Measurements from ENCODE around the gene TSPEAR.

DNA sequence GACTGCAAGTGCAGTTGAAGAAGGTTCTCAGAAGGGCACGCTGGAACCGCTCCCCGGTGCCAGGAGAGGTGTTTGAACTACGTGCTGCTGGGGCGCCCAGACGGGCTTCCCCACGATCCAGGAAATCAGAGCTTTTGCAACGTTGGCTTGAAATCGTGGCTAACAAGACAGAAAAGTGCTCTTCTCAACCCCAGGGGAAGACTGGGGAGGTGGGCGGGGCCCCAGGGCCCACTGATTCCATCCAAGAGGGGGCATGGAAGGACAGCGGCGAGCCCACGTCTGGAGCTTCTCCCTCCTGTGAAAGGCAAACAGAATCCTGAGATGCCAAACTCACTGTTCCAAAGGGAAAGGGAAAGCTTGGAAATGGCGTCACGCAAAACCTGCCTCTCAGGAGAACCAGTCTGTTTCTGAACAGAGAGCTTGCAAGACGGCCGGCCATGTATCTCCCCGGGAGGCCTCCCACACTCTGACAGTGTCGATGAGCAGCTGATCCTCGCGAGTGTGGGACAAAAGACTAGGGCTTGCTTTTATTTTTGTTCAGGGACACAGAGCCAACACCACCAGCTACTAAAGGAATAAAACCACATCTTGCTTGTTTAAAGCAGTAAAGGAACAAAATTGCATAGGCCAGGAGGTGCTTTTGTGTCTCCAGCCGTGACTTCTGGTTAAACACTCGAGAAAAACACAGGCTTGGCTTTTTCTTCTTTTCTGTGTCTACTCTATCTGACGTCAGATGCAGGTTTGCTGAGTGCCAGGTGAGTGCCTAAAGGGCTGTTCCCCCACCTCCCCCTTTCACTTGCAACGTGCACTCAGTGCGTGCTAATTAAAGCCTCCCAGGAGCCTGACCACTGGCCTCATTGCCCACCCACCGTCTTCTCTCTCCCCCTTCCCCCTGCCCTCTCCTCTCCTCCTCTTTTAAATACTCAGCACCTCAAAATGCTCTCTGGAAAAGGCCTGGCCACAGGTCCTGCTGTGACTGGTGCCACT lies 214.5 kb downstream of the TSPEAR start:
- TF ChIP-seq ZNF431 (CRISPR knock-in tag; IDR thresholded peaks at IDR 0.05) (no peak), RB1 (IDR thresholded peaks at IDR 0.05; ENCODE audit: low read depth) (no peak), POLR2AphosphoS5 (IDR thresholded peaks at IDR 0.05; ENCODE audit: control insufficient read depth, insufficient read depth, low read depth, low read length) (no peak), YY1 (IDR thresholded peaks at IDR 0.05; ENCODE audit: borderline replicate concordance in 1 of 3, control insufficient read depth in 1 of 3, extremely low read depth in 1 of 3, insufficient read depth in 3 of 3, insufficient read length in 1 of 3, insufficient replicate concordance in 2 of 3, low read depth in 1 of 3, low read length in 2 of 3) (no peak), RAD21 (CRISPR knock-in tag; conservative IDR thresholded peaks at IDR 0.05 in 1 of 2, IDR thresholded peaks at IDR 0.05 in 1 of 2) (no peak), POLR3A (IDR thresholded peaks at IDR 0.05; ENCODE audit: borderline replicate concordance, extremely low read depth, insufficient read depth, insufficient read length) (no peak)
- TF ChIP-seq, protein P1, sequence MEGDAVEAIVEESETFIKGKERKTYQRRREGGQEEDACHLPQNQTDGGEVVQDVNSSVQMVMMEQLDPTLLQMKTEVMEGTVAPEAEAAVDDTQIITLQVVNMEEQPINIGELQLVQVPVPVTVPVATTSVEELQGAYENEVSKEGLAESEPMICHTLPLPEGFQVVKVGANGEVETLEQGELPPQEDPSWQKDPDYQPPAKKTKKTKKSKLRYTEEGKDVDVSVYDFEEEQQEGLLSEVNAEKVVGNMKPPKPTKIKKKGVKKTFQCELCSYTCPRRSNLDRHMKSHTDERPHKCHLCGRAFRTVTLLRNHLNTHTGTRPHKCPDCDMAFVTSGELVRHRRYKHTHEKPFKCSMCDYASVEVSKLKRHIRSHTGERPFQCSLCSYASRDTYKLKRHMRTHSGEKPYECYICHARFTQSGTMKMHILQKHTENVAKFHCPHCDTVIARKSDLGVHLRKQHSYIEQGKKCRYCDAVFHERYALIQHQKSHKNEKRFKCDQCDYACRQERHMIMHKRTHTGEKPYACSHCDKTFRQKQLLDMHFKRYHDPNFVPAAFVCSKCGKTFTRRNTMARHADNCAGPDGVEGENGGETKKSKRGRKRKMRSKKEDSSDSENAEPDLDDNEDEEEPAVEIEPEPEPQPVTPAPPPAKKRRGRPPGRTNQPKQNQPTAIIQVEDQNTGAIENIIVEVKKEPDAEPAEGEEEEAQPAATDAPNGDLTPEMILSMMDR (IDR thresholded peaks at IDR 0.05 in 2 of 3, conservative IDR thresholded peaks at IDR 0.05 in 1 of 3; ENCODE audit: insufficient read depth in 2 of 3, low read depth in 1 of 3, low read length in 3 of 3) = no peak
- TF ChIP-seq, protein P2, sequence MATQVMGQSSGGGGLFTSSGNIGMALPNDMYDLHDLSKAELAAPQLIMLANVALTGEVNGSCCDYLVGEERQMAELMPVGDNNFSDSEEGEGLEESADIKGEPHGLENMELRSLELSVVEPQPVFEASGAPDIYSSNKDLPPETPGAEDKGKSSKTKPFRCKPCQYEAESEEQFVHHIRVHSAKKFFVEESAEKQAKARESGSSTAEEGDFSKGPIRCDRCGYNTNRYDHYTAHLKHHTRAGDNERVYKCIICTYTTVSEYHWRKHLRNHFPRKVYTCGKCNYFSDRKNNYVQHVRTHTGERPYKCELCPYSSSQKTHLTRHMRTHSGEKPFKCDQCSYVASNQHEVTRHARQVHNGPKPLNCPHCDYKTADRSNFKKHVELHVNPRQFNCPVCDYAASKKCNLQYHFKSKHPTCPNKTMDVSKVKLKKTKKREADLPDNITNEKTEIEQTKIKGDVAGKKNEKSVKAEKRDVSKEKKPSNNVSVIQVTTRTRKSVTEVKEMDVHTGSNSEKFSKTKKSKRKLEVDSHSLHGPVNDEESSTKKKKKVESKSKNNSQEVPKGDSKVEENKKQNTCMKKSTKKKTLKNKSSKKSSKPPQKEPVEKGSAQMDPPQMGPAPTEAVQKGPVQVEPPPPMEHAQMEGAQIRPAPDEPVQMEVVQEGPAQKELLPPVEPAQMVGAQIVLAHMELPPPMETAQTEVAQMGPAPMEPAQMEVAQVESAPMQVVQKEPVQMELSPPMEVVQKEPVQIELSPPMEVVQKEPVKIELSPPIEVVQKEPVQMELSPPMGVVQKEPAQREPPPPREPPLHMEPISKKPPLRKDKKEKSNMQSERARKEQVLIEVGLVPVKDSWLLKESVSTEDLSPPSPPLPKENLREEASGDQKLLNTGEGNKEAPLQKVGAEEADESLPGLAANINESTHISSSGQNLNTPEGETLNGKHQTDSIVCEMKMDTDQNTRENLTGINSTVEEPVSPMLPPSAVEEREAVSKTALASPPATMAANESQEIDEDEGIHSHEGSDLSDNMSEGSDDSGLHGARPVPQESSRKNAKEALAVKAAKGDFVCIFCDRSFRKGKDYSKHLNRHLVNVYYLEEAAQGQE (IDR thresholded peaks at IDR 0.05; ENCODE audit: borderline replicate concordance) = no peak
- TF ChIP-seq, protein P2 (CRISPR knock-in tag; IDR thresholded peaks at IDR 0.05; ENCODE audit: low read depth) = no peak
- TF ChIP-seq, protein P3, sequence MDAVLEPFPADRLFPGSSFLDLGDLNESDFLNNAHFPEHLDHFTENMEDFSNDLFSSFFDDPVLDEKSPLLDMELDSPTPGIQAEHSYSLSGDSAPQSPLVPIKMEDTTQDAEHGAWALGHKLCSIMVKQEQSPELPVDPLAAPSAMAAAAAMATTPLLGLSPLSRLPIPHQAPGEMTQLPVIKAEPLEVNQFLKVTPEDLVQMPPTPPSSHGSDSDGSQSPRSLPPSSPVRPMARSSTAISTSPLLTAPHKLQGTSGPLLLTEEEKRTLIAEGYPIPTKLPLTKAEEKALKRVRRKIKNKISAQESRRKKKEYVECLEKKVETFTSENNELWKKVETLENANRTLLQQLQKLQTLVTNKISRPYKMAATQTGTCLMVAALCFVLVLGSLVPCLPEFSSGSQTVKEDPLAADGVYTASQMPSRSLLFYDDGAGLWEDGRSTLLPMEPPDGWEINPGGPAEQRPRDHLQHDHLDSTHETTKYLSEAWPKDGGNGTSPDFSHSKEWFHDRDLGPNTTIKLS (IDR thresholded peaks at IDR 0.05; ENCODE audit: borderline replicate concordance, low read depth) = no peak
- TF ChIP-seq, protein P4, sequence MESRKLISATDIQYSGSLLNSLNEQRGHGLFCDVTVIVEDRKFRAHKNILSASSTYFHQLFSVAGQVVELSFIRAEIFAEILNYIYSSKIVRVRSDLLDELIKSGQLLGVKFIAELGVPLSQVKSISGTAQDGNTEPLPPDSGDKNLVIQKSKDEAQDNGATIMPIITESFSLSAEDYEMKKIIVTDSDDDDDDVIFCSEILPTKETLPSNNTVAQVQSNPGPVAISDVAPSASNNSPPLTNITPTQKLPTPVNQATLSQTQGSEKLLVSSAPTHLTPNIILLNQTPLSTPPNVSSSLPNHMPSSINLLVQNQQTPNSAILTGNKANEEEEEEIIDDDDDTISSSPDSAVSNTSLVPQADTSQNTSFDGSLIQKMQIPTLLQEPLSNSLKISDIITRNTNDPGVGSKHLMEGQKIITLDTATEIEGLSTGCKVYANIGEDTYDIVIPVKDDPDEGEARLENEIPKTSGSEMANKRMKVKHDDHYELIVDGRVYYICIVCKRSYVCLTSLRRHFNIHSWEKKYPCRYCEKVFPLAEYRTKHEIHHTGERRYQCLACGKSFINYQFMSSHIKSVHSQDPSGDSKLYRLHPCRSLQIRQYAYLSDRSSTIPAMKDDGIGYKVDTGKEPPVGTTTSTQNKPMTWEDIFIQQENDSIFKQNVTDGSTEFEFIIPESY (CRISPR knock-in tag; IDR thresholded peaks at IDR 0.05) = no peak
